ENCODE measurements around the gene SIVA1.

SIVA1 gene

DNA sequence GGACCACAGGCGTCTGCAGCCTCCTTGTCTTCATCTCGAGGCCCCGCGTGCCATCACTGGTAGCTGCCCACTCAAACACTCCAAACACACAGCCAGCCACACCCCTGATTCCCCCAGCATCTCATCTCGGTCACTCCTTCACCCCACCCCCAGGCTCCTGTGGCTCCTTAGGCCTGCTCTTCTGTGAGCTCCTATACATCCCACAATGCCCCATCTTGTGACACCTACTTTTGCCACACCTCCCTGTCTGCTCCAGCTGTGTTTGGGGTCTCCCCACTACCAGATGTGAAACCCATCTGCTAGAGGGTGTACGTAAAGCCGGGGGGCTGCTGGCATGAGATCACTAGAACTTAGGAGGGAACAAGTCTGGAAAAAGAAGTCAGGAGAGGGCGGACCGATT, 38.5 kb downstream of the SIVA1 start:
- Histone ChIP-seq H4K20me1 (ENCODE audit: low read depth, low read length) (no peaks in the 10 kb centered on the region), H2AFZ (ENCODE audit: low read depth, low read length, severe bottlenecking) (no peak overlapping the region), H3K36me3 (ENCODE audit: low read length) (no peaks in the 10 kb centered on the region), H3K79me2 (ENCODE audit: insufficient read depth, low read length) (peaks cover 8% of the 10 kb centered on the region; the same call in 1 of the 2 replicates), H3K9ac (ENCODE audit: low read length) (no peak overlapping the region), H3F3A (ENCODE audit: insufficient read depth) (0 out of 2 replicates have a peak, but pooled peaks cover 5% of the 10 kb centered on the region), H3K9me3 (ENCODE audit: insufficient read depth, low read length) (no peaks in the 10 kb centered on the region), H3K4me2 (ENCODE audit: low read depth, low read length, poor library complexity, severe bottlenecking) (no peak overlapping the region), H3K4me3 (ENCODE audit: insufficient read depth, low read length, poor library complexity, severe bottlenecking) (no peak overlapping the region), H3K27me3 (ENCODE audit: low read length) (no peaks in the 10 kb centered on the region), H3K27ac (ENCODE audit: low read depth, low read length) (no peak overlapping the region), H3K9me2 (replicated peaks; ENCODE audit: insufficient read depth, low read length) (no peaks in the 10 kb centered on the region)
- TF ChIP-seq, protein P1, sequence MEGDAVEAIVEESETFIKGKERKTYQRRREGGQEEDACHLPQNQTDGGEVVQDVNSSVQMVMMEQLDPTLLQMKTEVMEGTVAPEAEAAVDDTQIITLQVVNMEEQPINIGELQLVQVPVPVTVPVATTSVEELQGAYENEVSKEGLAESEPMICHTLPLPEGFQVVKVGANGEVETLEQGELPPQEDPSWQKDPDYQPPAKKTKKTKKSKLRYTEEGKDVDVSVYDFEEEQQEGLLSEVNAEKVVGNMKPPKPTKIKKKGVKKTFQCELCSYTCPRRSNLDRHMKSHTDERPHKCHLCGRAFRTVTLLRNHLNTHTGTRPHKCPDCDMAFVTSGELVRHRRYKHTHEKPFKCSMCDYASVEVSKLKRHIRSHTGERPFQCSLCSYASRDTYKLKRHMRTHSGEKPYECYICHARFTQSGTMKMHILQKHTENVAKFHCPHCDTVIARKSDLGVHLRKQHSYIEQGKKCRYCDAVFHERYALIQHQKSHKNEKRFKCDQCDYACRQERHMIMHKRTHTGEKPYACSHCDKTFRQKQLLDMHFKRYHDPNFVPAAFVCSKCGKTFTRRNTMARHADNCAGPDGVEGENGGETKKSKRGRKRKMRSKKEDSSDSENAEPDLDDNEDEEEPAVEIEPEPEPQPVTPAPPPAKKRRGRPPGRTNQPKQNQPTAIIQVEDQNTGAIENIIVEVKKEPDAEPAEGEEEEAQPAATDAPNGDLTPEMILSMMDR (IDR thresholded peaks at IDR 0.05; ENCODE audit: insufficient read depth, low read length, poor library complexity, severe bottlenecking): no peak
- TF ChIP-seq EZH2phosphoT487 (conservative IDR thresholded peaks at IDR 0.05; ENCODE audit: low read length): no peak

DNA sequence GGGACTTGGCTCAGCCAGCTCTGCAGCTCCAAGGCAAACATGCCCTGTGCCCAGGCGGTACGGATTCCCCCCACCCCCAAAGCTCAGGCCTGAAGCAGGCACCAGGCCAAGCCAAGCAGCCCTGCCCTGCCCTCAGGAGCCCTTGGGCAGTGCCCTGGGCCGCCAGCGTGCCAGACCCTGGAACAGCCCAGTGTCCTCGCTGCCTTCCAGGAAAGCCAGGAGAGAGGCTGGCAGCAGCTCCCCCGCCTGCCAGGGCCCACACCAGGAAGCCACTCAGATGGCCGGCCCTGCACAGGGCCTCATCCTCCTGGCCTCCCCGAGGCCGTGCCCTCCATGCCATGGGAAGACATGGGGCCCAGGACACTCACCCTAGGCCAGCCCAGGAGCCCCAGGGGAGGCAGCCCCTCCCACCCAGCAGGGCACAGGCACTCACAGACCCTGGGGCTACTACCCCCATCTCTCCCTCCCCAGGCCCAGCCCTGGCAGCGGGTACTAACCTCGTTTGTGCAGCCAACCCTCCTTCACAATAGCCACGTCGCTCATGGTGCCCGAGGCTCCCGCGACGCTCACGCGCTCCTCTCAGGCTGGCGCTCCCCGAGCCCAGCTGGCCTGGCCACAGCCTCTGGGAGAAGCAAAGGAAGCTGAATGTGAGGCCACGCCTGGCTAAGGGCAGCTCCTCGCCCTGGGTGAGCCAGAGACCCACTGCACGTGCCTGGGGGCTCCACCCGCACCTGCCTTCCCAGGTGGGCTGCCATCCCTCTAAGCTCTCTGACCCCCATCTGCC, 39.3 kb downstream of the SIVA1 start:
- peaks cover 8% of the 10 kb centered on the region; the same call in 1 of the 2 replicates for H3K79me2 ChIP-seq (ENCODE audit: insufficient read depth, low read length)
- H3K4me2 ChIP-seq (ENCODE audit: low read depth, low read length, poor library complexity, severe bottlenecking): no peak overlapping the region
- H3K9ac ChIP-seq (ENCODE audit: low read length): no peak overlapping the region
- H3K27me3 ChIP-seq (ENCODE audit: low read length): no peaks in the 10 kb centered on the region
- no peak overlapping the region for H2AFZ ChIP-seq (ENCODE audit: low read depth, low read length, severe bottlenecking)
- H4K20me1 ChIP-seq (ENCODE audit: low read depth, low read length): no peaks in the 10 kb centered on the region
- TF ChIP-seq EZH2phosphoT487 (conservative IDR thresholded peaks at IDR 0.05; ENCODE audit: low read length): no peak
- TF ChIP-seq, protein P1 (IDR thresholded peaks at IDR 0.05; ENCODE audit: insufficient read depth, low read length, poor library complexity, severe bottlenecking): no peak
- no peak overlapping the region for H3K4me3 ChIP-seq (ENCODE audit: insufficient read depth, low read length, poor library complexity, severe bottlenecking)
- H3F3A ChIP-seq (ENCODE audit: insufficient read depth): 0 out of 2 replicates have a peak, but pooled peaks cover 9% of the 10 kb centered on the region
- no peaks in the 10 kb centered on the region for H3K9me3 ChIP-seq (ENCODE audit: insufficient read depth, low read length)
- H3K27ac ChIP-seq (ENCODE audit: low read depth, low read length): no peak overlapping the region
- H3K9me2 ChIP-seq (replicated peaks; ENCODE audit: insufficient read depth, low read length): no peaks in the 10 kb centered on the region
- no peaks in the 10 kb centered on the region for H3K36me3 ChIP-seq (ENCODE audit: low read length)

- no peak overlapping the region for H2AFZ ChIP-seq (ENCODE audit: low read depth, low read length, severe bottlenecking)
- no peaks in the 10 kb centered on the region for H3K27me3 ChIP-seq (ENCODE audit: low read length)
- no peaks in the 10 kb centered on the region for H3K36me3 ChIP-seq (ENCODE audit: low read length)
- H3K27ac ChIP-seq (ENCODE audit: low read depth, low read length): no peak overlapping the region
- H3K79me2 ChIP-seq (ENCODE audit: insufficient read depth, low read length): peaks cover 8% of the 10 kb centered on the region; the same call in 1 of the 2 replicates
- peak overlapping the region; percentile 88 for H3K4me2 ChIP-seq (ENCODE audit: low read depth, low read length, poor library complexity, severe bottlenecking)
- H3K9me2 ChIP-seq (replicated peaks; ENCODE audit: insufficient read depth, low read length): no peaks in the 10 kb centered on the region
- H3K9me3 ChIP-seq (ENCODE audit: insufficient read depth, low read length): no peaks in the 10 kb centered on the region
- no peak overlapping the region for H3K4me3 ChIP-seq (ENCODE audit: insufficient read depth, low read length, poor library complexity, severe bottlenecking)
- no peaks in the 10 kb centered on the region for H4K20me1 ChIP-seq (ENCODE audit: low read depth, low read length)
- peak overlapping the region; percentile 7; the same call in 1 of the 2 replicates for H3K9ac ChIP-seq (ENCODE audit: low read length)
- 0 out of 2 replicates have a peak, but pooled peaks cover 9% of the 10 kb centered on the region for H3F3A ChIP-seq (ENCODE audit: insufficient read depth)
- TF ChIP-seq, protein P1 (IDR thresholded peaks at IDR 0.05; ENCODE audit: insufficient read depth, low read length, poor library complexity, severe bottlenecking): peak; percentile 9
- no peak for TF ChIP-seq EZH2phosphoT487 (conservative IDR thresholded peaks at IDR 0.05; ENCODE audit: low read length)
Measured at GRCh38 chr14:104792945-104793702, 40.2 kb downstream of the SIVA1 start.

Data from SU-DHL-6 (cell line).